Cardiac fibroblast (primary cell): ENCODE data around the gene HOXB8.

Source experiments
- DNase-seq, 2 donors: peaks; one replicate each; pipeline versions ENCODE4 v3.0.0 to v3.0.0-alpha.2; 2010; ENCODE audit warnings: low read depth in 2 of 2
- H3K4me3 ChIP-seq, 2 donors: replicated peaks in 1 of 2; 1 replicate in 1 of 2; 2 replicates in 1 of 2; pipeline ENCODE4 v1.5.1; 2011; ENCODE audit warnings: low read depth in 2 of 2, low read length in 2 of 2, mild to moderate bottlenecking in 2 of 2, moderate library complexity in 1 of 2
- CTCF ChIP-seq: IDR thresholded peaks from one replicate; pipeline ENCODE4 v1.5.1; 2011; ENCODE audit warnings: low read depth, mild to moderate bottlenecking, low read length, inconsistent platforms

The HOXB8 gene

GRCh38 chr17:48601539-48602425 is 13.3 kb downstream of the HOXB8 start:
- H3K4me3 ChIP-seq, result no peak overlapping the region
- DNase-seq, result no peak
- no peak for TF ChIP-seq CTCF

GRCh38 chr17:48601207-48601538 is 13.9 kb downstream of the HOXB8 start:
- no peak for DNase-seq
- no peak overlapping the region for H3K4me3 ChIP-seq
- no peak for TF ChIP-seq CTCF

GRCh38 chr17:48600244-48601098 is 14.6 kb downstream of the HOXB8 start:
- no peak for DNase-seq
- no peak for TF ChIP-seq CTCF
- H3K4me3 ChIP-seq, result no peak overlapping the region

- H3K4me3 ChIP-seq, result no peak overlapping the region
- no peak for TF ChIP-seq CTCF
- no peak for DNase-seq
Measured at GRCh38 chr17:48599354-48599753, 15.7 kb downstream of the HOXB8 start.

GRCh38 chr17:48598736-48599135 is 16.4 kb downstream of the HOXB8 start:
- no peak for TF ChIP-seq CTCF
- no peak overlapping the region for H3K4me3 ChIP-seq
- DNase-seq, result no peak

- peak overlapping the region; percentile 17 to 41 for H3K4me3 ChIP-seq
- TF ChIP-seq CTCF, result no peak
- DNase-seq, result no peak
Measured at GRCh38 chr17:48597778-48598631, 17.1 kb downstream of the HOXB8 start.
